Measurements from ENCODE around the gene C1orf141. TPM values are rescaled to one million over a fixed set of nuclear protein-coding genes. Genes with fewer than 3 reads are reported as not detected.

The C1orf141 gene
- total and polyA plus RNA-seq, 2 experiments from 2014 or later: not detected

DNA sequence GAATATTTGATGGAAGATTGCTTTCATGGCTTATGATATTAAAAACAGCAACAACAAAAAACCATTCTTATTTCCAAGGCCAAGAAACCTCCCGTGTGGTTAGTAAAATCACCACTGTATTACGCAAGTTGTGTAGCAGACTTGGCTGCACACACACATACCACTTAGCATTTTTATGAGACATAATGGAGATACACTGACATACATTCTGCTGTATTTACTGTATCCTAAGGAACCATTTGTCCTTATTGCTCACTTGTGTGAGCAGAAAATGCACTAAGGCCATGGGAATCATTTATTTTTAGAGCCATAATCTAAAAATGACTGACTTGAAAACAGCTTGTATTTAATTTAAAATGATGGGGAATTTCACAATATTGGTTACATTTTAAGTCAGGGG is 584 bp upstream of the C1orf141 start:
- H3K27ac ChIP-seq: no peak overlapping the region
- H3K4me1 ChIP-seq (ENCODE audit: low read depth): peaks cover 4% of the 10 kb centered on the region
- H3K9me3 ChIP-seq (ENCODE audit: low read depth): no peaks in the 10 kb centered on the region
- peak in 1 of 2 donors; percentile 96 for DNase-seq (ENCODE audit: low read depth in 1 of 2, low spot score in 1 of 2)
- no peaks in the 10 kb centered on the region for H3K36me3 ChIP-seq
- no peaks in the 10 kb centered on the region for H3K27me3 ChIP-seq
- no peak overlapping the region for H3K4me3 ChIP-seq
- TF ChIP-seq, protein P1, sequence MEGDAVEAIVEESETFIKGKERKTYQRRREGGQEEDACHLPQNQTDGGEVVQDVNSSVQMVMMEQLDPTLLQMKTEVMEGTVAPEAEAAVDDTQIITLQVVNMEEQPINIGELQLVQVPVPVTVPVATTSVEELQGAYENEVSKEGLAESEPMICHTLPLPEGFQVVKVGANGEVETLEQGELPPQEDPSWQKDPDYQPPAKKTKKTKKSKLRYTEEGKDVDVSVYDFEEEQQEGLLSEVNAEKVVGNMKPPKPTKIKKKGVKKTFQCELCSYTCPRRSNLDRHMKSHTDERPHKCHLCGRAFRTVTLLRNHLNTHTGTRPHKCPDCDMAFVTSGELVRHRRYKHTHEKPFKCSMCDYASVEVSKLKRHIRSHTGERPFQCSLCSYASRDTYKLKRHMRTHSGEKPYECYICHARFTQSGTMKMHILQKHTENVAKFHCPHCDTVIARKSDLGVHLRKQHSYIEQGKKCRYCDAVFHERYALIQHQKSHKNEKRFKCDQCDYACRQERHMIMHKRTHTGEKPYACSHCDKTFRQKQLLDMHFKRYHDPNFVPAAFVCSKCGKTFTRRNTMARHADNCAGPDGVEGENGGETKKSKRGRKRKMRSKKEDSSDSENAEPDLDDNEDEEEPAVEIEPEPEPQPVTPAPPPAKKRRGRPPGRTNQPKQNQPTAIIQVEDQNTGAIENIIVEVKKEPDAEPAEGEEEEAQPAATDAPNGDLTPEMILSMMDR (IDR thresholded peaks at IDR 0.05; ENCODE audit: low read depth, low read length): no peak

DNA sequence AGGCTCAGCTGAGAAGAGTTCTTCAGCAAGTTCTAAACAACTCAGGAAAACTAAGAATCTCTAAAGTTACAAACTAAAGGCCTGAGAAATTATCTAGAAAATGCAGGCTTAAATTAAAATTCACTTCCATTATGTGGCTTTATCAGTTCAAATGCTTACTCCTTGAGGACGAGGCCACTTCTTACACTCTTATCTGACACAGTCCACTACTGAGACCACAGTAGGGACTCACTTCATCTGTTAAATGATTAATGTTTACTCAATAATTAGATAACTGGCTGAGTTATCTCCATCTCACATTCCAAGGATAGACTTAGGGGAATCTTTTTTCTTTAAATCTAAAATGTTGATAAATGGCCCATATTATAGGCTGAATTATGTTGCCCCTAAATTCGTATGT is 1.6 kb downstream of the C1orf141 start:
- no peaks in the 10 kb centered on the region for H3K9me3 ChIP-seq (ENCODE audit: low read depth)
- peaks cover 4% of the 10 kb centered on the region for H3K4me1 ChIP-seq (ENCODE audit: low read depth)
- H3K27me3 ChIP-seq: no peaks in the 10 kb centered on the region
- DNase-seq (ENCODE audit: low read depth in 1 of 2, low spot score in 1 of 2): no peak
- TF ChIP-seq, protein P1 (IDR thresholded peaks at IDR 0.05; ENCODE audit: low read depth, low read length): no peak
- no peak overlapping the region for H3K27ac ChIP-seq
- no peak overlapping the region for H3K4me3 ChIP-seq
- no peaks in the 10 kb centered on the region for H3K36me3 ChIP-seq

DNA sequence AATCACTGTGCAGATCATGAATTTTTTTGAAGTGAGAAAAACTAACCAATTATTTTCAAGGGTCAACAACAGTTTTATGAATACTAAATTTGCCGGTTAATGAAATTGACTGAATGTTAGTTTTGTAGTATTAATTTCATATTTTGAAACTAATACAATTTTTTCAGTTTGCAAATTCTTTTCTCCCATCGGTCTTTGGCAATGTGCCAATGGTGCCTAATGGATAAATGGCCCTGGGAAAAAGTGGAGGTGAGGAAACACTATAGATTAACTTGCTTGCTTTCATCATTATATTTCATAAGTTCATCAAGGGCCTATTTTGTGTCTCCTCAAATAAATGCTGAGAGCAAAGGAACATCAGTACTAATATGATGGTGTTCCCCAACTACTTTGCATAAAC is 4.1 kb downstream of the C1orf141 start:
- TF ChIP-seq, protein P1 (IDR thresholded peaks at IDR 0.05; ENCODE audit: low read depth, low read length): no peak
- no peak for DNase-seq (ENCODE audit: low read depth in 1 of 2, low spot score in 1 of 2)

DNA sequence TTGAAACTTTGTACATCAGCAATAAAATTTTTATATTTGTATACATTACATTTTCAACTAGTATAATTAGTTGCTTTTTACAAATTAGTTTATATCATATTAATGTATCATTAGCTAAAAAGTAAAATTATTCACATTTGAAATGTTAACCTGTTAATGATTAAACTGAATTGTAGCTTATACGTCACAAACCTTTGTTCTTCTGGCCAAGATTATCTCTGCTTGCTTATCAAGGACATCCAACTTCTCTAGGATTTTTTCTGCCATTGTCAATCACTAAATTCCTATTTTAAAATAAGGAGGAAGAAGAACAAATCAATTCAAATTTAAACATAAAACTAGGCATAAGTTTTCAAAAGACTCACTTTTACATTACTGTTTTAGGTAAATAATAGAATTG is 7.8 kb downstream of the C1orf141 start:
- no peaks in the 10 kb centered on the region for H3K4me1 ChIP-seq (ENCODE audit: low read depth)
- no peaks in the 10 kb centered on the region for H3K9me3 ChIP-seq (ENCODE audit: low read depth)
- no peak overlapping the region for H3K27ac ChIP-seq
- H3K36me3 ChIP-seq: no peaks in the 10 kb centered on the region
- TF ChIP-seq, protein P1 (IDR thresholded peaks at IDR 0.05; ENCODE audit: low read depth, low read length): no peak
- DNase-seq (ENCODE audit: low read depth in 1 of 2, low spot score in 1 of 2): no peak
- H3K27me3 ChIP-seq: no peaks in the 10 kb centered on the region
- H3K4me3 ChIP-seq: no peak overlapping the region

More for the DNA sequence above, 4.1 kb downstream of the C1orf141 start:
- Histone ChIP-seq H3K27me3 (no peaks in the 10 kb centered on the region), H3K36me3 (no peaks in the 10 kb centered on the region), H3K9me3 (ENCODE audit: low read depth) (no peaks in the 10 kb centered on the region), H3K27ac (no peak overlapping the region), H3K4me1 (ENCODE audit: low read depth) (peaks cover 4% of the 10 kb centered on the region), H3K4me3 (no peak overlapping the region)

DNA sequence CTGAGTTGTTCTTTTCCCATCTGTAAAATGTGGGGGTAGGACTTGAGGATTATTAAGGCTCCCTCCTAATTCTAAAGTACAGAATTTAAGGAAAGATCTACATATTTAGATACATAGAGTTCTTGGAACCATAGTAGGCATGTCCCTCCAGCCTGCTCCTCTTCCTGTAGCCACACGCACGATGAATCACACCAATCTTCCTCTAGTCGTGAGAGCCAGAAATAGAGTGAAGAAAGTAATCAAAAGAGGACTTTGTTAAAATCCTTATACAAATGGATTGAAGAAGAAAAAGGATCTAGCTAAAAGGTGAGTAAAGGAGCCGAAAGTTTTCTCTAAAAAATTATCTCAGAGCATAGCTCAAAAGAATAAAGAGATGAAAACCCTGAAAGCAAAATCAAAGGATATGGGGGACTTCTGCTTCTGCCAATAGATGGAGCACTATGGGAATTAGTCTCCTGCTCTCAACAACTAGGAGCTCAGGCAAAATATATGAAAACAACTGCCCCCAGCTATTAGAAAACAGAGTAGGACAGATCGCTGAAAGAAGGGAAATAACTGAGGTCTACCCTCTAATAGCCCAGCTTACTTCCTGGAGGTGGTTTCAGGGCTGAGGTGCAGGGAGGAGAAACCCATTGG is 8.5 kb downstream of the C1orf141 start:
- no peaks in the 10 kb centered on the region for H3K27me3 ChIP-seq
- DNase-seq (ENCODE audit: low read depth in 1 of 2, low spot score in 1 of 2): peak in 1 of 2 donors; percentile 43
- H3K9me3 ChIP-seq (ENCODE audit: low read depth): no peaks in the 10 kb centered on the region
- no peaks in the 10 kb centered on the region for H3K36me3 ChIP-seq
- TF ChIP-seq, protein P1 (IDR thresholded peaks at IDR 0.05; ENCODE audit: low read depth, low read length): no peak
- no peak overlapping the region for H3K27ac ChIP-seq
- no peak overlapping the region for H3K4me3 ChIP-seq
- H3K4me1 ChIP-seq (ENCODE audit: low read depth): no peaks in the 10 kb centered on the region

All from cardiac muscle cell (in vitro differentiated cells and primary cell).